Measurements from ENCODE around the gene LDB2.

LDB2 gene

GRCh38 chr4:16496501-16496900 is 401.9 kb downstream of the LDB2 start:
- DNase-seq, result no peak
- no peak for TF ChIP-seq GATA1 (IDR thresholded peaks at IDR 0.05; ENCODE audit: low read depth, low read length)
- TF ChIP-seq POLR2A (IDR thresholded peaks at IDR 0.05; ENCODE audit: low read length), result no peak

GRCh38 chr4:16492872-16493271 is 405.6 kb downstream of the LDB2 start:
- no peak for DNase-seq

GRCh38 chr4:16489226-16489625 is 409.2 kb downstream of the LDB2 start:
- TF ChIP-seq POLR2A (IDR thresholded peaks at IDR 0.05; ENCODE audit: low read length) (no peak), GATA1 (IDR thresholded peaks at IDR 0.05; ENCODE audit: low read depth, low read length) (no peak)

More at GRCh38 chr4:16492872-16493271, 405.6 kb downstream of the LDB2 start:
- TF ChIP-seq POLR2A (IDR thresholded peaks at IDR 0.05; ENCODE audit: low read length) (no peak), GATA1 (IDR thresholded peaks at IDR 0.05; ENCODE audit: low read depth, low read length) (no peak)

GRCh38 chr4:16488084-16488483 is 410.4 kb downstream of the LDB2 start:
- DNase-seq, result no peak
- TF ChIP-seq GATA1 (IDR thresholded peaks at IDR 0.05; ENCODE audit: low read depth, low read length) (no peak), POLR2A (IDR thresholded peaks at IDR 0.05; ENCODE audit: low read length) (no peak)

More at GRCh38 chr4:16489226-16489625, 409.2 kb downstream of the LDB2 start:
- DNase-seq, result no peak

- TF ChIP-seq GATA1 (IDR thresholded peaks at IDR 0.05; ENCODE audit: low read depth, low read length) (no peak), POLR2A (IDR thresholded peaks at IDR 0.05; ENCODE audit: low read length) (no peak)
Observed at GRCh38 chr4:16484711-16485110, 413.7 kb downstream of the LDB2 start.

GRCh38 chr4:16483540-16483939 is 414.9 kb downstream of the LDB2 start:
- no peak for DNase-seq
- TF ChIP-seq POLR2A (IDR thresholded peaks at IDR 0.05; ENCODE audit: low read length), result no peak
- TF ChIP-seq GATA1 (IDR thresholded peaks at IDR 0.05; ENCODE audit: low read depth, low read length), result no peak

More at GRCh38 chr4:16484711-16485110, 413.7 kb downstream of the LDB2 start:
- DNase-seq, result no peak

- DNase-seq, result no peak
- TF ChIP-seq GATA1 (IDR thresholded peaks at IDR 0.05; ENCODE audit: low read depth, low read length) (no peak), POLR2A (IDR thresholded peaks at IDR 0.05; ENCODE audit: low read length) (no peak)
Observed at GRCh38 chr4:16480011-16480410, 418.4 kb downstream of the LDB2 start.

- no peak for DNase-seq
- no peak for TF ChIP-seq POLR2A (IDR thresholded peaks at IDR 0.05; ENCODE audit: low read length)
- TF ChIP-seq GATA1 (IDR thresholded peaks at IDR 0.05; ENCODE audit: low read depth, low read length), result no peak
Observed at GRCh38 chr4:16472537-16472936, 425.9 kb downstream of the LDB2 start.

GRCh38 chr4:16467061-16467460 is 431.4 kb downstream of the LDB2 start:
- no peak for TF ChIP-seq POLR2A (IDR thresholded peaks at IDR 0.05; ENCODE audit: low read length)
- TF ChIP-seq GATA1 (IDR thresholded peaks at IDR 0.05; ENCODE audit: low read depth, low read length), result no peak
- no peak for DNase-seq

GRCh38 chr4:16466581-16466980 is 431.9 kb downstream of the LDB2 start:
- no peak for TF ChIP-seq GATA1 (IDR thresholded peaks at IDR 0.05; ENCODE audit: low read depth, low read length)
- TF ChIP-seq POLR2A (IDR thresholded peaks at IDR 0.05; ENCODE audit: low read length), result no peak
- no peak for DNase-seq

GRCh38 chr4:16464651-16465050 is 433.8 kb downstream of the LDB2 start:
- DNase-seq, result no peak
- TF ChIP-seq GATA1 (IDR thresholded peaks at IDR 0.05; ENCODE audit: low read depth, low read length) (no peak), POLR2A (IDR thresholded peaks at IDR 0.05; ENCODE audit: low read length) (no peak)

GRCh38 chr4:16462656-16463055 is 435.8 kb downstream of the LDB2 start:
- TF ChIP-seq GATA1 (IDR thresholded peaks at IDR 0.05; ENCODE audit: low read depth, low read length) (no peak), POLR2A (IDR thresholded peaks at IDR 0.05; ENCODE audit: low read length) (no peak)
- no peak for DNase-seq

- TF ChIP-seq GATA1 (IDR thresholded peaks at IDR 0.05; ENCODE audit: low read depth, low read length) (no peak), POLR2A (IDR thresholded peaks at IDR 0.05; ENCODE audit: low read length) (no peak)
- DNase-seq, result no peak
Observed at GRCh38 chr4:16461362-16461761, 437.1 kb downstream of the LDB2 start.

- TF ChIP-seq POLR2A (IDR thresholded peaks at IDR 0.05; ENCODE audit: low read length) (no peak), GATA1 (IDR thresholded peaks at IDR 0.05; ENCODE audit: low read depth, low read length) (no peak)
- no peak for DNase-seq
Observed at GRCh38 chr4:16457944-16458343, 440.5 kb downstream of the LDB2 start.

All from erythroblast (primary cell).